OCI-LY7 (cell line): Measurements from ENCODE around the gene PCBP3.

Experiments used
- CTCF ChIP-seq: fragments of 200-600 bp; sonication (generic); conservative IDR thresholded peaks from 2 replicates; pipeline ENCODE4 v1.5.1; 2014; ENCODE audit warnings: mild to moderate bottlenecking, antibody characterized with exemption, low read length, moderate library complexity, mixed read lengths
- EZH2phosphoT487 ChIP-seq: fragments of 200-600 bp; sonication (generic); IDR thresholded peaks from 2 replicates; pipeline ENCODE4 v1.6.1; 2018; ENCODE audit warnings: low read depth, borderline replicate concordance, mild to moderate bottlenecking, mixed run types, antibody characterized with exemption, low read length, moderate library complexity, mixed read lengths

DNA sequence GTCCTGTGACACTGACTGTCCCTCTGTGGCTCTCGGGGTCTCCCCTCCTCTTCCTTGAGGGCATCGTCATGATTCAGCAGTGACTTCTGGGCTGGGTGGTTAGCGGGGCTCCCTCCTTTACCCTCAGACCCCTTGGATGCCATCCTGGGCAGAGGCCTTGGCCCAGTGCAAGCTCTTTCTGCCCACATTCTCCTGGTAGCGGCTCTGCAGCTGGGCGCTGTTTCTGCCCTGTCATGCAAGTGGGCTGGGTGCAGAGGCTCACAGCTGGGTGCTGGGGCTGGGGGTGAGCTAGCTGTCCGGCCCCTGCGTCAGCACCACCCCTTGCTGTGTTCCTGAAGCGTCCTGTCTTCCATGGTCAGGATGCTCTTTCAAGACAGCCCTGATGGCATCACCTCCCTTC lies 158.5 kb downstream of the PCBP3 start:
- TF ChIP-seq CTCF (no peak), EZH2phosphoT487 (no peak)
